ENCODE measurements around the gene FBXO27. TPM values are rescaled to one million over a fixed set of nuclear protein-coding genes. Genes with fewer than 3 reads are reported as not detected.

Gene FBXO27
- total and polyA plus RNA-seq, 2 of the 8 experiments (the other 6 are each of a cell fraction or from before 2014, with no cell fraction given), result 10.9 to 25.5 TPM

DNA sequence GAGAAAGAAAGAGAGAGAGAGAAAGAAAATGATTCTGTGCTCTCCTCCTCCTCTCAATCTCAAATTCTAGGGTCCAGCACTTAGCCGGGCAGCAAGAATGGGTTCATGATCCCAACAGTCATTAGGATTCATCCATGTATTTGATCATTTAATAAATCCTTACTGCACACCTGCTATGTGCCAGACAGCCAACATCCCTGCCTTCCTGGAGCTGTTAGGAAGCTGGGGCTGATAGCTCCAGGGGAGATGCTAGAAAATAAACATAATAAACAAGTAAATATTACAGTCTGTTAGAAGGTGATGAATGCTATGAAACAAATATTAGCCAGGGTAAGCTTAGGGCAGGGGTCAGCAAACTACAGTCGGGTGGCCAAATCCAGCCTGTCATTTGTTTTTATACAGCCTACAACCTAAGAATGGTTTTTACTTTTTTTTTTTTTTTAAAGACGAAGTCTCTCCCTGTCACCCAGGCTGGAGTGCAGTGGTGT, 41.9 kb upstream of the FBXO27 start (continued):
- no peak for TF ChIP-seq NANOG (IDR thresholded peaks at IDR 0.05; ENCODE audit: insufficient read depth, low read depth, low read length, poor library complexity, severe bottlenecking)
- no peak for TF ChIP-seq TBP (IDR thresholded peaks at IDR 0.05; ENCODE audit: low read depth, low read length)
- TF ChIP-seq E2F6 (IDR thresholded peaks at IDR 0.05), result no peak
- TF ChIP-seq NRF1 (IDR thresholded peaks at IDR 0.05; ENCODE audit: low read depth, low read length), result no peak
- TF ChIP-seq RNF2 (IDR thresholded peaks at IDR 0.05; ENCODE audit: borderline replicate concordance, low read depth, low read length, missing control alignments, poor library complexity, severe bottlenecking), result no peak

Data from H1 (cell line).